COLO829 (cell line): Measurements from ENCODE around the gene GJB2.
A peak's percentile ranks its signal among the peaks of the same experiment; 100 is the strongest.

Source experiments
- DNase-seq: peaks from one replicate; pipeline ENCODE4 v3.0.0; 2012; ENCODE audit warnings: low spot score

GJB2 gene

DNA sequence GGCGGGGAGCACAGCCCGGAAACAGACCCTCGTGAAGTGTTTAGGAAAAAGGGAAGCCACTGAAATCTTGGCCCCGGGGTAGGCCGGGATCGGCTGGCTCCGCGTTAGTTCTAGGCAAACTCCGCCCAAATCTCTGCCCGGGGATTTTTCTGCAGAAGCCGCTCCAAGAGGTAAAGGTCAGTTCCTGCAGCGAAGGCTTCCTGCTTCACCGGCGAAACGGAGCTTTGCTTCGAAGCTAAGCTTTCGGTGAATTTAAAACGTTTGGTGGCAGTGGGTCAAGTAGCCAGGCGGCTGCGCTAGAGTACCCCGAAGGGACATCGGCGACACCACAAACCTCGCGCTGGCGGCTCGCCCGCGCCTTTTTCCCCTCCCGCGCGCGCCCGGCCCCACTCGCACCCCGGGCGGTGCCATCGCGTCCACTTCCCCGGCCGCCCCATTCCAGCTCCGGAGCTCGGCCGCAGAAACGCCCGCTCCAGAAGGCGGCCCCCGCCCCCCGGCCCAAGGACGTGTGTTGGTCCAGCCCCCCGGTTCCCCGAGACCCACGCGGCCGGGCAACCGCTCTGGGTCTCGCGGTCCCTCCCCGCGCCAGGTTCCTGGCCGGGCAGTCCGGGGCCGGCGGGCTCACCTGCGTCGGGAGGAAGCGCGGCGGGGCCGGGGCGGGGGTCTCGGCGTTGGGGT is 441 bp downstream of the GJB2 start:
- DNase-seq = no peak

DNA sequence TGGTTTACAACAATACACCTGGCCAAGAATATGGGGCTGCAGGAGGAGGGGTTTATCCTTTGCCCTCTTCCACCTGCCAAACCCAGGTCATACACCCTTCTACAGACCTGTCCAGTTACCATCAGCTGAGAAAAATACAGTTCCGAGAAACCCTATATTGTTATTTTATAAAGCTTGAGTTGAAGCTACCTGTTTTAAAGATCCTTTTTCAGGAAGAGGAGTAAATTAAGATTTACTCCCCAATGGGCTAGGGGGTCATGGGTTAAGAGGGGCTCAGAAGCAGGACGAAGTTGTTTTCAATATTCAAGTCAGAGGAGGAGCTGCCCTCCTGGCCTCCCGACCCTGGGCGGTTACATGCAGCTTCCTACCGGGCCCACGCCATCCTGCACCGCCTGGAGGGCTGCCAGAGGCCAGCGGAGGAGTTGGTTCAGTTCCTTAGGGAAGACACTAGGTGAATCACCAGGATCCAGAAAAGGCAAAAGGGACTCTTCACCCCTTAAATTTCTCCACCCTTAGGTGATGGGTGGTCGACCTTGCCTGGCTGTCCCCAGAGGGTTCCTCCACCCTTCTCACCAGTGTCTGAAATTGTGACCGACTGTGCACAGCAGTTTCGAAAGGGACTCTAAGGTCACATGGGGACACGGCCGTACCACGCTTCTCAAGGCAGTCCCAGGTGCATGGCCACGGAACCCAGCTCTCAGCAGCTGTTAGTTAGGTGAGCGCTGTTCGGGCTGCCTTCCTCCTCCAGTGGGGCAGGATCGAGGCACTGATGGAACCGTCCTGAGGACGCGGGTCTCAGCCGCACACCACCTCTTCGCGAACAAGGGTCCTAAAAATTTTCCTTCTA is 1.2 kb downstream of the GJB2 start:
- no peak for DNase-seq

DNA sequence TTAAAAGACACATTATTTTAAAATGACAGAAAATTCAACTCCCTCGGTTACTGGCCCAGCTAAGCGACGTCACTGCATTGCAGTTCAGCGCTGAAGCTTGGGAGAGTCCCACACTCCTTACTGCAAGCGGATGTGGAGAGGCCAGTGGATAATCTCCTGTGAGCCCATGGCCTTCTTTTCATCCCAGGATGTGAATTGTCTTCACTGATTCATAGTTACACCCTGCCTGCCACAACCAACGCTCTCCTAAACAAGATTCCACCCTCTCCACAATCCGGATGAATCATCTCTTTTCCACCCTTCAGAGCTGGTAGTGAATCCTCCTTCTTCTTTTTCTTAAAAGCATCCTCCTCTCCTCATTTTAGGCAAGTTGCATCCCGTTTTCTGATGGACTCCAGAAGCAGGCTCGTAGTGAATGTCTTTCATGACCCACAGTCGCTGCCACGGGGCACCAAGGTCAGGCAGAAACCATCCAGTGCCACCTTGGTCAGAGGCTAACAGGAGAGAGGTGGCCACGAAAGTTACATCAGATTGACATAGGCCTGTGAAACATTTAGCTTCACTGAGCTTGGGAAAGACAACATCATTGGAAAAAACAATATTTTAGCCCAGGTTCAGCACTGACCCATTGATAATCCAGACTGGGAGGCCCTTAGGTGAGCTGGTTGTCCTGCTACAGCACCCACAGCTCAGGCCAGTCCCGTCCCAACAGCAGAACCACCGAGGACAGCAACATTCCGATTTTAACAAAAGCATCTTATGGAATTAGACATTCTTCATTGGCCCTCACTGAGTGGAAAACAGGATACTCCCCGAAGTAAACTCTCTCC is 2.0 kb downstream of the GJB2 start:
- DNase-seq = no peak

DNA sequence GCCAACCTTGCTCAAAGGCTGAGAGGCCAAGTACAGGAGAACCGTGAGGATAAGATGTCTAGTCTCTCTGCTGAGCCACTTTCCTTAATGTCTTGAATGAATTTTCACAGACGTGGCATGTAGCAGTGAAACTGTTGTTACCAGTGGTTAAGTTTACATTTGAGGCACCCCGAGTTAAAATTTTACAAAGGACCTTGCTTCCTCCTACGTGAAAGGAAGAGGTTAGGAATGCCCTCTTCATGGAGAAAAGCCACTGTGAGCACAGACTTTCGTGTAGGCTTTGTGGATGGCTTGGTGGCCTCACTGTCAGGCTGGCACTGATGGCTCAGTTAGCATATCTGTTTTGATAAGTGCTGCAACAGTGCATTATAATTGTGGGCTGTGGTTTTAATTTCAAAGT is 2.7 kb downstream of the GJB2 start:
- no peak for DNase-seq

DNA sequence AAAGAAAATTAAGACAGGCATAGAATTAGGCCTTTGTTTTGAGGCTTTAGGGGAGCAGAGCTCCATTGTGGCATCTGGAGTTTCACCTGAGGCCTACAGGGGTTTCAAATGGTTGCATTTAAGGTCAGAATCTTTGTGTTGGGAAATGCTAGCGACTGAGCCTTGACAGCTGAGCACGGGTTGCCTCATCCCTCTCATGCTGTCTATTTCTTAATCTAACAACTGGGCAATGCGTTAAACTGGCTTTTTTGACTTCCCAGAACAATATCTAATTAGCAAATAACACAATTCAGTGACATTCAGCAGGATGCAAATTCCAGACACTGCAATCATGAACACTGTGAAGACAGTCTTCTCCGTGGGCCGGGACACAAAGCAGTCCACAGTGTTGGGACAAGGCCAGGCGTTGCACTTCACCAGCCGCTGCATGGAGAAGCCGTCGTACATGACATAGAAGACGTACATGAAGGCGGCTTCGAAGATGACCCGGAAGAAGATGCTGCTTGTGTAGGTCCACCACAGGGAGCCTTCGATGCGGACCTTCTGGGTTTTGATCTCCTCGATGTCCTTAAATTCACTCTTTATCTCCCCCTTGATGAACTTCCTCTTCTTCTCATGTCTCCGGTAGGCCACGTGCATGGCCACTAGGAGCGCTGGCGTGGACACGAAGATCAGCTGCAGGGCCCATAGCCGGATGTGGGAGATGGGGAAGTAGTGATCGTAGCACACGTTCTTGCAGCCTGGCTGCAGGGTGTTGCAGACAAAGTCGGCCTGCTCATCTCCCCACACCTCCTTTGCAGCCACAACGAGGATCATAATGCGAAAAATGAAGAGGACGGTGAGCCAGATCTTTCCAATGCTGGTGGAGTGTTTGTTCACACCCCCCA is 3.8 kb downstream of the GJB2 start:
- DNase-seq = no peak

DNA sequence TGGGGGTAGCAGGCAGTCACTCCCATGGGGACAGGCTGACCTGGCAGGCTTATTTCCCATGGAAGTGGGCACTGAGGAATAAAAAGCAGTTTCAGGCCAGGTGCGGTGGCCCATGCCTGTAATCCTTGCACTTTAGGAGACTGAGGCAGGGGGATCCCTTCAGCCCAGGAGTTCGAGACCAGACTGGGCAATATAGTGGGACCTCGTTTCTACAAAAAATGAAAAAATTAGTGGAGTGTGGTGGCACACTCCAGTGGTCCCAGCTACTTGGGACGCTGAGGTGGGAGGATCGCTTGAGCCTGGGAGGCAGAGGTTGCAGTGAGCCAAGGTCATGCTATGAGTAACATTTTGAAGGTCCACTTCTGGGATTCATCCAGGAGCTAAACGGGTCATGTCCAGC is 6.0 kb downstream of the GJB2 start:
- DNase-seq = no peak

DNA sequence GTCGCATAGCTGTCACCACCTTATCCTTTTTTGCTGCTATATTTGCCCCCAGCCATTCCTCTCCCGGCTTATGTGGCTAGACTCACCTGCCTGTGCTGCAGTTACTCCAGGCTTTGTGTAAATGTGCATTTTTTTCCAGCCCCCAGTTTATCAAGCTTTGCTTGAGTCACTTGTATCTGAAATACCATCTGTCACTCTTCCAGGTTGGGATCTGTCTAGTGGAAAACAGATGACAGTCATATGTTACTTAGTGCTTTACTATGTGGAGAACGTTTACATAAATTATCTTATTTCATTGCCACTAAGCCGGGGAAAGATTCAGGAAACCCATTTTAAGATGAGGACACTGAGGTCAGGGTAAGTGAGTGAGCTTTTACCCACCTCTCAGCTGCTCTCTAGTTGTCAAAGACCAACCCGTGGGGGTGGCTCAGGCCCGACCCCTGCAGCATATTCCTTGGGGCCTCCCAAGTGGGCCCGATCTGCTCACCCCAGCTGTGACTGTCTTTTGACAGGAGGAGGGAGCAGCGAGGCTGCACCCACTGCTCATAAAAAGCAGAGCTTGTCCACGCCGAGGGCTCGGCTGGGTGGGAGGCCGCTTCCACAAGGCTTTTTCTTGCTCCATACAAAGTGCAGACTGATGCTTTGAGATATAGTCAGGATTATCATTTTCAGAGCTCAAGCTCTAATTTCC is 7.2 kb downstream of the GJB2 start:
- DNase-seq = no peak

DNA sequence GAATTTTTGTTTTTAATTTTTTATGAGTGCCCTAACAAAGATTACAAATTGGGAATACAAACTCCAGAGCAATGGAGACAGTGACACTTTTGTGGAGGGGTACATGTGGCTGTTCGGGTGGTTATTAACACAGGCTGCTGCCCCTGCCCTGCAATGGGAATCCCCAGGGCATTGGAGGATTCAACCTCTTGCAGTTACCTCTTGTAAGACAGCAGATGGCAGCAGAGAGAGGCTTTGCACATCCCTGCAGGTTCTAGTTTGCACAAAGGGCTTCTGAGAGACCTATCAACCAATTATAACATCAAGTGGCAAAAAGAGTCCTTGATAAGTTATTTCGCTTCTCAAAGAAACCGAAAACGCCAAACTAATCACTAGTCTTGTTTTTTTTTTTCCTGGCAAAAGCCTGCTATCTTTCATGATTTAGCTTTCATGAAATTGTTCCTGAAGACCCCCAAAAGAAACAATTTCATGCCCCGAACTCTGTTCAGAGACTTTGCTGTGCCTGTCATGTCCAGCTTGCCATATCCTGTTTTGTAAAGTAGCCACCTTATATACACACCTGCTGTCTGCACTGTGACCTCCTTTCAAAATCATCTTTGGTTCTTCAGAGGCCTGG is 10.4 kb downstream of the GJB2 start:
- DNase-seq = peak; percentile 83

DNA sequence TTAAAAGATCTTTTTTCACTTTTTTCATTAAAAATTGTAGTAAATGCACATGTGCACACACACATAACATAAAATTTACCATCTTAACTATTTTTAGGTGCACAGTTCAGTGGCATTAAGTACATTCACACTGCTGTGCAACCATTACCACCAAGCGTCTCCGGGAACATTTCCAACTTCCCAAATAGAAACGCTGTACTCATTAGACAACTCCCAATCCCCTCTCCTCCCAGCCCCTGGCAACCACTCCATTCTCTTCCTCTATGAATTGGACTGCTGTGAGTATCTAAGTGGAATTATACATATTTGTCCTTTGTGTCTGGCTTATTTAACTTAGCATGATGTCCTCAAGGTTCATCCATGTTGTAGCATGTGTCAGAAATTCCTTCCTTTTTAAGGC is 11.6 kb downstream of the GJB2 start:
- no peak for DNase-seq

DNA sequence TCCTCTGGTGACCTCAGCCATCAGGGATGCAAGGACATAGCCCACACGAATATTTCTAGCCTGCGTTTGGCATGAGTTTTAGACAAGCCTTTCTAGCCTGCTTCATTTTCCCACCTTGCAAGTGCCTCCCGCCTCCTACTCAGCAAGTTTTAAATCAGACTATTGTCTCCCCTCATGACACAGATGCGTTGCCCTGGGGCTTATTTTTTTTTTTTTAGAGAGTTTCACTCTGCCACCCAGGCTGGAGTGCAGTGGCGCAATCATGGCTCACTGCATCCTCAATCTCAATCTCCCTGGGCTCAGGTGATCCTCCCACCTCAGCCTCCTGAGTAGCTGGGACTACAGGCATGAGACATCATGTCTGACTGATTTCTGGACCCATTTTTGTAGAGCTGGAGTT is 14.6 kb downstream of the GJB2 start:
- DNase-seq = no peak

DNA sequence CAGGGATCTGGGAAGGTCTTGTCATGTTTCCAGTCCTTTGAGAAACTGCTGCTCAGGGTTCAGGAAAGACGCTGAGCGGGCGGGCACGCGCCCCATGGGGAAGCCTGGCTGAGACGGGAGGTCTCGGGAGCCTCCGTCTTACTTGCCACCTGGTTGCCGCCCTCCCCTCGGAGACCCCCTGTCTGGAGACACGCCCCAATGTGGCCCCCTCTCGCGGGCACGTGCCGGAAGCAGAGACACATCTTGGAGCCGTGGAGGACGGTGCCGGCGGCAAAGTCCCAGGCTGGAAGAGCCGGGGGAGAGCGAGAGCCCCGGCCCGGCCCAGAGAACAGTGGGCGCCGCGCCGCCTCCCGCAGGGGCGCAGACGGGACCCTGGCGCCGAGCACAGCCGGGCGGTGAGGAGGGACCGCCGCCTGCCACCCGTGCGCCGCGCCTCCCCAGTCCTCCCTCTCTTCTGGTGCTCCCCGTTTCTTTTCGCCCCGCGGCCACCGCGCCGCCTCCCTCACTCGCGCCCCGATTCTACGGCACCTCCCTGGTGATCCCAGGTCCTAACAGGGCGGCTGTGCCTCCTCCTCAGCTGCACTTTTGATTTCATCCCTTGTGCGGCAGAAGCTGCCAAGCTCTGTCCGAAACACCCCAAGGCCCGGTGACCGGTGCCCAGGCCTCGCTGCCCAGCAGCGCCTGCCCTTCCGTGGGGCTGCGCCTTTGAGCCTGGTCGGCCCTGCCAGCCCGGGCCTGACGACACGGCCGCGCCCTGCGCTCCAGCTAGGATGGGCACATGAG is 15.5 kb downstream of the GJB2 start:
- no peak for DNase-seq

DNA sequence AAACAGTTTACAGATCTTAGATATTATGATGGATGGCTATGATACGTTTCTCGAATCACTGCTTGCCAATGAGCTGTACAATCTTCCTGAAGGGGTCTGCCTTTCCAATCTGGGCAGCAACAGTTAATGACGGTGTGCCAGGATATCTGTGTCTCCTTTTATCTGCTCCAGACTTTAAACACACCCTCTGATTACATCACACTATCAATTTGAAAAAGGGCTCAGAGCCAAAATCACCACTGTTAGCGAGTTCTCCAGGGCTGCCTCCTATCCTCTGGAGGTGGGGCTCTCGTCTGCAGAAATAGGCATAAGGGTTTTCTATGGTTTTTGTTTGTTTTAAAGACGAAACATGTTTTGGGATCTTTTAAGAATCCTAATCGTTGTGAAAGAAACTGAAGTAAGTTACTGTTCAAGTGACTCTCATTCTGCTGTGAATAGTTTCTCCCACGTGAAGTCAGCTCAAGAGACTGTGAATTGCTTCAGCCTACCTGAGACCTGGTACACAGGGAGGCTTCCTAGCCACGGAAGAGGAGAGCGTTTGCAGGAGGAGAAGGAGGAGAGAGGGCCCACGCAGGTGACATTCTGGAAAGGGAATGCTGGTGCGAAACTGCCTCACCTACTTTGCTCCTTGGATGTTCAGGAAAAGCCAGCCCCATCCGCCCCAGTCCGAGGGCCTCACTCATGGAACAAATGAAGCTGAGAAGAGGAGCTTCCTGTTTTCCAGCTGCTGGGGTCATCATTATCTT is 16.7 kb downstream of the GJB2 start:
- no peak for DNase-seq

DNA sequence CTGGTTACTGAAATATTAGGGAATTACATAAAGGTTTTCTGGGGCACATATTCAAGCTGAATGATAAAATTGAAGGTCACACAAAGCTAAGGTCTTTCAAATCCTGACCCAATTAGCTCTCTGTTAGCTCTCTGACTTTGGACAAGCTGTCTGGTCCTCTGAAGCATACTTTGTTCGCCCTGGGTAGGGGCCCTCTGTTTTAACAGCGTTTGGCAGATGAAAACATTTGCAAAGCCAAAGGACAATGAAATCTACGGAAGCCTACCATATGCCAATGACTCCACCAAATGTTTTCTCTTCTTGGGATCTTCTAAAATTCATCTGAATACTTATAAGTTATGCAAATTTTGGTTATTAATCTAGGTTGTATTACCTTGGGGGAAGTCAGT is 17.3 kb downstream of the GJB2 start:
- DNase-seq = no peak

DNA sequence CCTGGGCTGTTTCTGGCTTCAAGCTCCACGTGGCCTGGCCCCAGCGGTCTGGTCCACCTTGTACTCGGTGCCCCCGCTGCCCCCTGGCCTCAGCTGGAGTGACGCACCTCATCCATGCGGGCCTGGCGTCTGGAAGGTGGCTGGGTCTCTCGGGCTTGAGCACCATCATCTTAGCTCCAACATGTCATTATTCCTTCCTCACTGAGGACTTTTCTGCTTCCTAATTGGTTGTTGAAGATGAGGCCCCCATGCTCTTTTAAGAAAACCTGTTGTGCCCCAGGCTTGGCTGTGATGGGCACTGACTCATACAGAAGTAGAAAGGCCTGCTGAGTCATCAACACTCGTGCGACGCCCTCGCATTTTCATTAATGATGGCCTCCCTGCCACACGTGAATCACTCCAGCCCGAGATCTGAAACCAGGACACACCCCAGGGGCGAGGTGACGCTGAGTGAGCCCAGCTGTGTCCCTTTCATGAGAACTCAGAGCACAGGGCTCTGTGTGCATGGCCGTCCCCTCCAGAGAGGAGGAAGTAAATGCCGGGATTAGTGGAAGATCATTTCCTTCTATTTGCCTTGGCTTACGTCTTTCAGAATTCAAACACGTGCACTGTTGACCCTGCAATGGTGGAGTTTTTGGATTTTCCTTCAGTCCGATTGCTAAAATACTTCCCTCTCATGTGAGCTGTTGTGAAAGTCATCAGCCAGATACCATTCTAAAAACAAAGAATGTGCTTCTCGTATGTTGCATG is 17.9 kb downstream of the GJB2 start:
- peak; percentile 93 for DNase-seq

DNA sequence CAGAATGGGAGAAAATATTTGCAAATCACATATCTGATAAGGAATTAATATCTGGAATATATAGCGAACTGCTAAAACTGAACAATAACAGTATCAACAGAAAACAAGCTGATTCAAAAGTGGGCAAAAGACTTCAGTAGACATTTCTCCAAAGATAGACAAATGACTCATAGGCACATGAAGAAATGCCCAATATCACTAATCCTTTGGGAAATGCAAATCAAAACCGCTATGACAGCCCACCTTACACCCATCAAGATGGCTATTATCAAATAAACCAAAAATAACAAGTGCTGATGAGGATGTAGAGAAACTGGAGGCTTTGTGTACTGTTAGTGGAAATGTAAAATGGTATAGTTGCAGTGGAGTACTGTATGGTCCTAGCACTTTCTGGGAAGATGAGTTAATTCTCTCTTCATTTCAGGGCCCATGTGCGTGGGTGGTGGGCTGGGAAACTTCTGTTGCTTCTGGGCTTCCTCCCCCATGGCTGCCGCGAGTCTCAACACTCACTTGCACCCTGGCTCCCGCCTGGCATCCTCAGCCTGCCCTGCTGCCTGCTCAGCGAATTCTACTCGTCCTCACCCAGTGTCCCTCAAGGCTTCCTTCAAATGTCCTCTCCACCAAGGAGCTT is 19.5 kb downstream of the GJB2 start:
- no peak for DNase-seq

DNA sequence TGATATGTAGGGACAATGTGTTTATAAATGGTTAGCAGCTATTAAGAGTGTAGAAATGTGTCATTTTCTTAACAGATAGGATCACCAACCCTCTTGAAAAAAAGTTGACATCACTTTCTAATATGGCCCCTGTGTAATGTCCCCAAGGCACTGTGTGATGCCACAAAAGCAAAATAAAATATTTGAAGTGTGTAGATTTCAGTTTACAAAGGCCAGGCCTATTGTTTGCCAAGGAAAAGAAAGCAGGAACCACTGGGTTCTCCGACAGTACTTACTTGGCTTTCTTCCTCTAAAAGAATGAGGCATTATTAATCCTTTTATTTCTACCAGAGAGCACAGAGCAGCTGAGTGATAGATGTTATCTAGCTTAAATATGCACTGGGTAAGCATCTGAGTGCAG is 21.4 kb downstream of the GJB2 start:
- DNase-seq = no peak

DNA sequence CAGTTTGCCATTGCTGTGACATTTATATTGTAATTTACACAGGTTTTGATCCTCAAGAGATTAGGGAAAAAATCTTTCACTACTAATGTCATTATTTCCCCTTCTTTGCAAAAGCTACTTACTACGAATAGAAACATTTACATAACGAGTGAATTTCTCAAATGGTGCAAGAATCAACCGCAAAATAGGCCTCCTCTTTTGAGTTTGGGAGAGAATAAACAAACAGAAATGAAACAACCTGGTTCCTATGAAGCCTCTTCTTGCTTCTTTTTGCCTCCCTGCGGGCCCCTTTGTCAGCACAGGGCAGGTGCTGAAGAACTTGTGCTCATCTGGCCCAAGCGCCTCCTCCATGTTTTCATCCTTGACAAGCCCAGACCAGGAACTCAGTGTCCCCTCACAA is 21.8 kb downstream of the GJB2 start:
- no peak for DNase-seq

DNA sequence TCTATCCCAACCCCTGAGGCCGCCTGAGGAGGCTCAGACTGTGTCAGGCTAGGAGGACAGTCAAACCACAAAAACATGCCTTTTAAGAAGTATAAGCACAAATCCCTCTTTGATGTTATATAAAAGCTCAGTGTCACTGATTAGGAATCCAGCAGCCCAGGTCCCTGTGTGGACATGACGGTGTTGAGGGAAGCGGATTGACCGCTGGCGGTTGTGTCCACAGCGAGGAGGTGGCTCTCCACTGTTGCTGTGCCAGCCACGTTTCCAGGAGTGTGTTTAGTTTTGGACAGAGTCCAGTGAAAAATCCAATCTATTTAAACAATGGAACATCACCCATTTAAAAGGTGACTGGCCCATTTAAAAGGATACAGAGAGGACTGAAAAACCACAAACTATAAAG is 24.3 kb downstream of the GJB2 start:
- no peak for DNase-seq
